Measurements from ENCODE around the gene CCDC158. TPM values are rescaled to one million over a fixed set of nuclear protein-coding genes. Genes with fewer than 3 reads are reported as not detected.

The CCDC158 gene
- total and polyA plus RNA-seq, 2 donors (not counting 3 experiments of a cell fraction or from before 2014, with no cell fraction given) = not detected

DNA sequence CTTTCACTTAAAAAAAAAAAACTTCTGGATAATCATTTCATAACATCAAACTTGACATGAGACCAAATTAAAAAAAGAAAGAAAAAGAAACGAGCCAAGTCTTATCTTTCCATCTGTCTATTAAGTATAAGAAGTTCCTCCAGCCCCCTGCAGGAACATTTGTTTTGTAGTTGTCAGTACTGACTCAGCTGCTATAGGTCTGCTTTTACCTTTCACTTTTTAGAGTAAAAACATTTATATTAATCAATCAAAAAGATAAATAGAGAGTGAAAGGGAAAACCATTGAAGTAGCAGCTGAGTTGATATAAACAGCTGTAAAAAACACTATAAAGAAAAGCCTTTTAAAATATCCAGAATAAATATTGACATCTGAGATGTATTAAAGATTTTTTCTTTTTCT lies 46.1 kb downstream of the CCDC158 start:
- DNase-seq (ENCODE audit: low read depth, low spot score) (peak; percentile 27), FAIRE-seq (peak; percentile 33)
- H3K9me1 ChIP-seq (replicated peaks; ENCODE audit: control insufficient read depth, extremely low read depth, insufficient read depth, low read length) = no peaks in the 10 kb centered on the region
- H3K36me3 ChIP-seq (ENCODE audit: control insufficient read depth in 2 of 2, extremely low read depth in 1 of 2, insufficient read depth in 2 of 2, low read length in 2 of 2) = no peaks in the 10 kb centered on the region
- dilution Hi-C loops (cut with MboI; ENCODE audit: extremely low pct_ligation_motif_present, low sequenced_read_pairs) (no loop called here), intact Hi-C loops (cut with micrococcal nuclease) (loop anchor here (1.0 to 2.0 kb wide), 3 partner anchors 68 to 226 kb away; partner anchors contain the start of genes FAM47E, NUP54 and STBD1)
- H3K4me1 ChIP-seq (ENCODE audit: control insufficient read depth, extremely low read depth, insufficient read depth, low read length) = peaks cover 20% of the 10 kb centered on the region
- POLR2A ChIA-PET = no interaction called here
- no peak for TF ChIP-seq MYC (IDR thresholded peaks at IDR 0.05; ENCODE audit: low read depth, low read length)
- no peak for TF ChIP-seq EZH2 (IDR thresholded peaks at IDR 0.05; ENCODE audit: borderline replicate concordance, low read depth, low read length, severe bottlenecking)
- TF ChIP-seq, protein P1, sequence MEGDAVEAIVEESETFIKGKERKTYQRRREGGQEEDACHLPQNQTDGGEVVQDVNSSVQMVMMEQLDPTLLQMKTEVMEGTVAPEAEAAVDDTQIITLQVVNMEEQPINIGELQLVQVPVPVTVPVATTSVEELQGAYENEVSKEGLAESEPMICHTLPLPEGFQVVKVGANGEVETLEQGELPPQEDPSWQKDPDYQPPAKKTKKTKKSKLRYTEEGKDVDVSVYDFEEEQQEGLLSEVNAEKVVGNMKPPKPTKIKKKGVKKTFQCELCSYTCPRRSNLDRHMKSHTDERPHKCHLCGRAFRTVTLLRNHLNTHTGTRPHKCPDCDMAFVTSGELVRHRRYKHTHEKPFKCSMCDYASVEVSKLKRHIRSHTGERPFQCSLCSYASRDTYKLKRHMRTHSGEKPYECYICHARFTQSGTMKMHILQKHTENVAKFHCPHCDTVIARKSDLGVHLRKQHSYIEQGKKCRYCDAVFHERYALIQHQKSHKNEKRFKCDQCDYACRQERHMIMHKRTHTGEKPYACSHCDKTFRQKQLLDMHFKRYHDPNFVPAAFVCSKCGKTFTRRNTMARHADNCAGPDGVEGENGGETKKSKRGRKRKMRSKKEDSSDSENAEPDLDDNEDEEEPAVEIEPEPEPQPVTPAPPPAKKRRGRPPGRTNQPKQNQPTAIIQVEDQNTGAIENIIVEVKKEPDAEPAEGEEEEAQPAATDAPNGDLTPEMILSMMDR (IDR thresholded peaks at IDR 0.05; ENCODE audit: extremely low read depth in 1 of 2, insufficient read depth in 1 of 2, low read depth in 1 of 2, low read length in 2 of 2) = no peak
- no peak for TF ChIP-seq POLR2AphosphoS5 (IDR thresholded peaks at IDR 0.05; ENCODE audit: insufficient read depth, low read depth, low read length)
- TF ChIP-seq POLR2A (IDR thresholded peaks at IDR 0.05; ENCODE audit: low read depth, low read length) = no peak
- TF ChIP-seq, protein P2, sequence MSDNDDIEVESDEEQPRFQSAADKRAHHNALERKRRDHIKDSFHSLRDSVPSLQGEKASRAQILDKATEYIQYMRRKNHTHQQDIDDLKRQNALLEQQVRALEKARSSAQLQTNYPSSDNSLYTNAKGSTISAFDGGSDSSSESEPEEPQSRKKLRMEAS (IDR thresholded peaks at IDR 0.05; ENCODE audit: insufficient read depth, insufficient read length) = no peak
- TF ChIP-seq JUN (IDR thresholded peaks at IDR 0.05; ENCODE audit: borderline replicate concordance, insufficient read depth, insufficient read length, low read depth) = no peak
- TF ChIP-seq FOS (IDR thresholded peaks at IDR 0.05; ENCODE audit: borderline replicate concordance, insufficient read depth, low read length) = no peak
- TF ChIP-seq GATA2 (IDR thresholded peaks at IDR 0.05; ENCODE audit: insufficient read depth, insufficient read length, low read depth, low read length) = no peak
- H3K27ac ChIP-seq (ENCODE audit: insufficient read depth, low read depth, low read length) = no peak overlapping the region
- no TSS peak for BruUV-seq (replicated peaks)
- no peaks in the 10 kb centered on the region for H4K20me1 ChIP-seq (replicated peaks; ENCODE audit: control insufficient read depth, extremely low read depth, insufficient read depth, low read length)
- CTCF ChIA-PET = interaction anchor here (0.9 to 6.1 kb wide), 6 partner anchors 9 to 829 kb away, joined by 3 to 310 read pairs (median 4); no protein-coding TSS in a partner anchor
- peaks cover 7 to 10% of the 10 kb centered on the region in 2 experiments for H3K27me3 ChIP-seq (ENCODE audit: control insufficient read depth in 2 of 2, insufficient read depth in 2 of 2, low read length in 2 of 2)
- no peak overlapping the region for H3K9ac ChIP-seq (replicated peaks; ENCODE audit: extremely low read depth, insufficient read depth, low read length)
- H3K4me2 ChIP-seq (ENCODE audit: insufficient read depth, low read length) = peak overlapping the region; percentile 41
- no peak overlapping the region for H3K4me3 ChIP-seq (replicated peaks in 1 of 3; ENCODE audit: insufficient read depth in 1 of 3, low read depth in 1 of 3, low read length in 3 of 3)
- H3K79me2 ChIP-seq (ENCODE audit: control insufficient read depth, insufficient read depth, low read length) = no peaks in the 10 kb centered on the region
- H3K9me3 ChIP-seq (replicated peaks; ENCODE audit: control insufficient read depth, insufficient read depth, low read length) = no peaks in the 10 kb centered on the region
- H2AFZ ChIP-seq (ENCODE audit: low read depth, low read length) = no peak overlapping the region

Measured in endothelial cell of umbilical vein (primary cell).